Inferior parietal cortex (tissue), 1 donor: ENCODE results near the gene TNFRSF19.
"Not testable (repeated sequence)": the region's sequence is repeated elsewhere in the genome, so short reads cannot be mapped to it uniquely, and the experiment has no call there.

Experiments used
- DNase-seq: peaks from one replicate; pipeline ENCODE4 v3.0.0-alpha.2; 2016; ENCODE audit errors: extremely low spot score

TNFRSF19 gene, protein sequence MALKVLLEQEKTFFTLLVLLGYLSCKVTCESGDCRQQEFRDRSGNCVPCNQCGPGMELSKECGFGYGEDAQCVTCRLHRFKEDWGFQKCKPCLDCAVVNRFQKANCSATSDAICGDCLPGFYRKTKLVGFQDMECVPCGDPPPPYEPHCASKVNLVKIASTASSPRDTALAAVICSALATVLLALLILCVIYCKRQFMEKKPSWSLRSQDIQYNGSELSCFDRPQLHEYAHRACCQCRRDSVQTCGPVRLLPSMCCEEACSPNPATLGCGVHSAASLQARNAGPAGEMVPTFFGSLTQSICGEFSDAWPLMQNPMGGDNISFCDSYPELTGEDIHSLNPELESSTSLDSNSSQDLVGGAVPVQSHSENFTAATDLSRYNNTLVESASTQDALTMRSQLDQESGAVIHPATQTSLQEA

DNA sequence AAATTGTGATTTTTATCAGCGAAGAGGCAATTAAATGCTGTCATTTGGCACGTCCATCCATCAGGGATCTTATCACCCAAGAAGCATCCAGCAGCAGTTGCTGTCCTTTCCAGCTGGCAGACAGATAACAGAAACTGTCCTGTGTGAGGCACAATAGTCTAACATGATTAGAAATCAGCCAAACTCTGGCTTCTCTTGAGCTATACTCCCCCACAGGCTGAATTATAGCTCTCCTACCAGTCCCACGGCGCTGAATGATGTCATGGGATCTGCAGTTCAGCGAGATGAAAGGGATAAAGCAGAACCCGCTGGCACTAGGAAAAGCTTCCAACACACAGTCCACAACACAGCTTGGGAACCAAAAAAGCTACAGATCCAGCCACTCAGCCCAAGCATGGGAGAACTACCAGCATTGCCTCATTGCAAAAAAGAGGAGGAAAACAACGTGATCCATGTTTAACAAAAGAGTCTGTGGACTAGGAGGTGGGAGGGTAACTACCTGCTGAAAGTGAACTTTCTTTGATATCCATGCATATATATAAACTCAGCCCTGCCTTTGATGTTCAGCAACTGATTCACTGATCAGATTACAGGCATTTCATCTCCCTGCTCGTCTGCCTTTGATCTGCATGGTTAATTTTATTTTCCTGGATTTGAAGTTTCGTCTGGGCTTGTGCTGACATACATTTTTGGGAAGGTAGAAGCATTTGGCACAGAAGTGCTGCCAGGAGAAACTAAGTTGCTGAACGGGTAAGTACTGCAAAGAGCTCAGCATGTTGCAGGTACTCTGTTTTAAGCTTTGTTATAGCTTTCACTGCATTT is at the start of gene TNFRSF19:
TSS of gene TNFRSF19 (plus strand) at position 314 of the 822 bp plus-strand sequence. CDS start 19,772 bp downstream, outside the sequence.
- peak; percentile 32 for DNase-seq

DNA sequence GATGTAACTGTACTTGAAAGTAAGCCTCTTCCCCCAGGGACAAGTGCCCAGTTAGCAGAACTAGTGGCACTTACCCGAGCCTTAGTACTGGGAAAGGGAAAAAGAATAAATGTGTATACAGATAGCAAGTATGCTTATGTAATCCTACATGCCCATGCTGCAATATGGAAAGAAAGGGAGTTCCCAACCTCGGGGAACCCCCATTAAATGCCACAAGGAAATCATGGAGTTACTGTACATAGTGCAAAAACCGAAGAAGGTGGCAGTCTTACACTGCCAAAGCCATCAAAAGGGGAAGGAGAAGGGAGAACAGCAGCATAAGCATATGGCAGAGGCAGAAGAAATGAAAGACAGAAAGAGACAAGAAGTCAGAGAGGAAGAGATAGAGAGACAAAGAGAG is 40.3 kb upstream of the TNFRSF19 start:
- DNase-seq = not testable (repeated sequence)

DNA sequence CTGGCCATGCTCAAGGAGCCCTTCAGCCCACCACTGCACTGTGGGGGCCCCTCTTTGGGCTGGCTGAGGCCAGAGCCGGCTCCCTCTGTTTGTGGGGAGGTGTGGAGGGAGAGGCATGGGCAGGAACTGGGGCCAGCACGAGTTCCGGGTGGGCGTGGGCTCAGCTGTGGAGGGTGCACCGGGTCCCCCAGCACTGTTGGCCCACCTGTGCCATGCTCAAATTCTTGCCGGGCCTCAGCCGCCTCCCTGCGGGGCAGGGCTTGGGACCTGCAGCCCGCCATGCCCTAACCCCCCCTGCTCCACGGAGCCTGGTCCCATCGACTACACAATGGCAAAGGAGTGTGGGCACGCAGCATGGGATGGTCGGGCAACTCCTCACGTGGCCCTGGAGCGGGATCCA is 38.8 kb upstream of the TNFRSF19 start:
- no peak for DNase-seq

DNA sequence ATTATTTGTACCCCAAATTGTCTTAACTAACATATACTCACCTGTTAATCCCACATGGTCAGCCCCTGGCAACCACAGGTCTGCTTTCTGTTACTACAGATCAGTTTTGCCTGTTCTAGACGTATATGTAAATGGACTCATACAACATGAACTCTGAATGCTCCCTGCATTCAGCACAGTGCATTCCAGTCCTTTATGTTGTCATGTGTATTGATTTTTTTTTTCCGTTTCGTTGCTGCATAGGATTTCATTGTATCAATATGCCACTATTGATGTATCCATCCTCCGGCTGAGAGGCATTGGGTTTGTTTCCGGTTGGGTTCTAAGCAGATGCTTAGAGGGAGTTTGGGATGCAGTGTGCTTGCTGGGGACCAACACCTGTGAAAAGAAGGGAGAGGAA is 36.1 kb upstream of the TNFRSF19 start:
- no peak for DNase-seq

DNA sequence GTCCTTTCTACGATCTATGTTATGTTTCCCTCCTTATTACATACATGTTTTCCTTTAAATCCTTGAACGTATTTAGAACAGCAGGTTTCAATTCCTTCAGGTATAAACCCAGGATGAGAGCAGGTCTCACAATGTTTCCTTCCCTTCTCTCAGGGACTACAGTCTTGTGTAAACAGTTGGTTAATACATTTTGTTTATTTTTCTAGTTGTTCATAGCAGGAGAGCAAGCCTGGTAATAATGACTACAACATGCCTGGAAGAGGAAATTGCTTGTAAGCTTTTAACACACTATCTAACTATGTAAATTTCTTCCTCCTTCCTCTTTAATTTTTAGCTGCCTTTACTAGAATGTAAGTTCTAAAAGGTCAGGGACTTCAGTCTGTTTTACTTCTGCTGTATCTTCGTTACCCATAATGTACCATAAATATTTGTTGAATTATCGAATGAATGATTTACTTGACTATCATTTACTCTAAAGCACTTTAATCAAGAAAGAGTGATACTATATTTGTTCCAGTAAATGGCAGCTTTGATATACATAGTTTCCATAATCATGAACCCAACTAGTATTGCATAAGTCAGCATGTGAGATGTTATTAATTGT is 28.9 kb upstream of the TNFRSF19 start:
- no peak for DNase-seq

DNA sequence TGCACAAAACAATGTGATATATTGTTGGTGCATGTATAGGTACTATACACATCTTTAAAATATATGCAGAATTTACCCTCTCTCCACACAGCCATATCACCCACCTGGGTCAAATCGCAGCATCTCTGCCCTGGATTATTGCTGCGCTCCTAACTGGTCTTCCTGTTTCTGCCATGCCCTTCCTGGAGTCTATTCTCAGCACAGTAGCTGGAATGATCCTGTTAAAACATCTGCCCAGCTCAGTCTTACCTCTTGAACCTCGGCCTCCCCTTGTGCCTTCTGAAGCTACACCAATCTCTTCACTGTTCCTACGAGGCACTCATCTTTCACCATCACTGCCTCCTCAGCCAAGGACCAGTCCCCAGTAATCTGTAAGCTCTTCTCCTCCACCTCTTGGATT is 25.5 kb upstream of the TNFRSF19 start:
- no peak for DNase-seq

DNA sequence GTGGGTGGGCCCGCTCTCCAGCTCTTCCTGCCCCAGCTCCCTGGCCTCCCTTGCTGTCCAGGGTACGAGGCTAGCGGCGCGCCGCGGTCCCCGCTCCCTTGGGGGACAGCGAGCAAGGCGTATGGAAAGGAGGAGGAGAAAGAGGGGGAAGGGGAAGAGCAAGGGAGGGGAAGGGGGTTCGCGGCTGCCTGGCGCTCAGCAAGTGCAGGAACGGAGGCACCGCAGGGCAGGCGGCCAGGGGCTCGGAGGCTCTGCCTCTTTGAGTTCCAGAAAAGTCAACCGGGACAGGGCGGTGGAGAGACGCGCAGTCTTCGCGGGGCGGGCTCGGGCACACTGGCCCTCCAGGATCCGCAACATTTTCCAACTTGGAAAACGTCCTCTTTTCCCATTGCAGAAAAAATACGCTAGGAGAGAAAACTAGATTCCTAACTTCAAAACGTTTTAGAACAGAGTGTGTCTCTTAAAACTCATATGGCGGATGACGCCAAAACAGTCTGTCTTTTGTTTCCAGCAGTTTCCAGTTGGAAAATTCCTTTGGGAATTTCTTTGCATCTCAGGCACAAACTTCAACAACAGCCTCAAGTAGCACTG is 23.1 kb upstream of the TNFRSF19 start:
- DNase-seq = no peak

DNA sequence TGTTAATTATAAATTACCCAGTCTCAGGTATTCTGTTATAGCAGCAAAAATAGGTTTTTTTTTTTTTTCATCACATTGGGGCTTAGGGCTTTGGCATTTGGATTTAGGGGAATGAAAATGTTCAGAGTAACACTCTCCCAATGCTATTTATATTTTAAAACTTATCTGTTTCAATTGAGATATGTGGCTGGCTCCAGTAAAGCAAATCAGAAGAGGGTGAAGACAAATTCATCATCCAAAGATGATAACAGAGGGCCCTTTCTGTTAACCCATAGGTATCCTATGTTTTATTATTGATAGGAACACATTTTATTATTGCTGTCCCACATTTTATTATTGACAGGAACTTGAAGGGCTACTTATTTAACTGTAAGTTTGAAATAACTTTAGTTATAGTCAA is 20.5 kb upstream of the TNFRSF19 start:
- no peak for DNase-seq

DNA sequence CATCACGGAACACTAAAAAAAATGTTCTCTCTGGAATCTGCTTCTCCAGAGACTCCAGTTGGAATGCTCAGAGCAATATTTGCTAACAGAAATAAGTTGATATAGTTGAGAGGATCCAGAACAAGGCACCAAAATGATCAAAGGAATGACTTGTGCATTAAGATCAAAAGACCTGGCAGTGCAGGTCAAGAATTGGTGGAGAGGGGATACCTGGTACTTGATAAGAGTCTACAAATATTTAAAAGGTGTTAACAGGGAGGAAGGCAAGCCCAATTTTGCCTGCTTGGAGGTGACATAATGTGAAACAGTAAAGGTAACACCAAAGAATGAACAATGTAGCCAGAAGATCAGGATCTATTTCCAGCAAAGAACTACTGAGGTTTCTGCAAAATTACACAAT is 20.0 kb upstream of the TNFRSF19 start:
- no peak for DNase-seq

DNA sequence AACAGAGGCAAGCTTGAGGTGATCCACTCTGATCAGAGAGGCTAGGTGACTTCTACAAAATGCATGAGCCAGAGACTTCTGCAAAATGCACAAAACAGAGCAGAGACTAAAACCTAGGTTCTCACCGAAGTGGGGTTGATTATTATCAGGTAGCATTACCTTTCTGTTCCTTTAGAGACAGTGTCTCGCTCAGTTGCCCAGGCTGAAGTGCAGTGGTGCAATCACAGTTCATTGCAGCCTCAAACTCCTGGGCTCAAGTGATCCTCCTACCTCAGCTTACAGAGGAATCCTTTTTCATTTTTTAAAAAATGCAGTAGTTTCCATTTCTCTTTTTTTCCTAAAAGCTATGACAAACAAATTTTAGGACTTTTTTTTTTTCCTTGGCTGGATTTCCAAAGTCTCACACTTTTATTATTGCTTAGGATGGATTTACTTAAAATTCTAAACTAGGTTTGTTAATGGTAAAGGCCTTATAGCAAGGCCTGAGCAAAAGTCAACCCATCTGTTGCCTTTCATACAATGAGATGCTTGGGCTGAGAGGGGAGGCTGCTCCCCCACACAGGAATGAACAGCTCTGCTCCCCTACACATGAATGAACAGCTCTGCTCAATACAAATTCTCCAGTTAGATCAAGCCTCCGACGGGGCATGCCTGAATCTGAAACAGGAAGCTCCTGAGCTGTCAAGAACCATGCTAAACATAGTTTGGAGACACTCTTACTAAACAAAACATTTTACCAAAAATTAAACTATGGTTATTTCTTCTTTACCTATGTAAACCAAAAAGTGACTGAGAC is 18.8 kb upstream of the TNFRSF19 start:
- DNase-seq = no peak

DNA sequence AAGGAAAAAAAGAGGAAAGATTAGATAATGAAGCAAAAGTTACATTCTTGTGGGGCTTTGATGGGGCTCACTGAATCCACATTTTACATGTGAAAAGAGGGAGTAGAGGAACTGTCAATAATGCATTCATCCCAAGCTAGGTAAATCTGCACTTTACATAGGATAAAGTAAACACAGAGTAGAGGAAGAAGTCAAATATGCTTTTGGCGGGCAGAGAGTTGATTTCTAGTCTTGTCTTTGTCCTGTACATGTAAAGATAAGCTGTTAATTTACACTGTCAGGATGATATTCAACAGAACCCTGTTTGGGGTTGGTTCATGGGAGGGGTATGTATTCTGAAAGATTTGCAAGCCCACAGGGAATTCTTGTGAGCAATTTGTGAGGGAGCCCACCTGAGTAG is 18.0 kb upstream of the TNFRSF19 start:
- DNase-seq = no peak

DNA sequence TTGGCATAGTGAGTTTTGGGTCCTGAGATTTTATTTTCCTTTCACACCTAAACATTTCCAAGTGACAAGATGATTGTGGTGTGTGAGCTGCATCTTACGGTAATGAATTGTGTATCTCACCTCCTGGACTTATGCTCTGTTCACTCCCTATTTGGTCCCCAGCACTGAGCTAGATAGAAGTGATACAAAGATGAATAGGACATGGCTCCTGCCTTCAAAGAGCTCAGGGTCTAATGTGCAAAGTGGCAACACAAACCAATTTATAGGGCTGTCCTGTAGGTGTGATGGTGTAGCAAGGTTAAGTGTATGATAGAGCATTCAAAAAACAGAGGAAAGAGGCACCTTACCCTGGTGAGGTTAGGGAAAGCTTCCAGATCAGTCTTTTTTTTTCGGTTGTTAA is 17.6 kb upstream of the TNFRSF19 start:
- DNase-seq = no peak

DNA sequence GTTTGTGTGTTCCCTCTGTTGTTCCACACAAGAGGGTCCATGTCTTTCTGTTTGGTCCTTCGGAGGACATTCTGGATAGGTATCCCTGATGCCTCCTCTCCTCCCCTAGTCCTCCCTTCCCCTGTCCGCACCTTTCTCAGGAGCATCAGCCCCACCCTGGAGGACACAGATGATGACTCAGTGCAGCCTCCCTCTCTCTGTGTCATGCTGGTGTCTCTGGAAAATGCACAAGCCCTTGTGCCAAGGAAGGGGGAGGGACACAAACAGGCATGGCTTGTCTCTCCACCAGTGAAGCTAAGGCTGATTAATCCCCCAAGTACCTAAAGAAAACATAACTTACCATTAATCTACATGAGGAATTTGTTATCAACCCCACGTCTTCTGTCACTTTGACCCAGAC is 16.2 kb upstream of the TNFRSF19 start:
- no peak for DNase-seq

DNA sequence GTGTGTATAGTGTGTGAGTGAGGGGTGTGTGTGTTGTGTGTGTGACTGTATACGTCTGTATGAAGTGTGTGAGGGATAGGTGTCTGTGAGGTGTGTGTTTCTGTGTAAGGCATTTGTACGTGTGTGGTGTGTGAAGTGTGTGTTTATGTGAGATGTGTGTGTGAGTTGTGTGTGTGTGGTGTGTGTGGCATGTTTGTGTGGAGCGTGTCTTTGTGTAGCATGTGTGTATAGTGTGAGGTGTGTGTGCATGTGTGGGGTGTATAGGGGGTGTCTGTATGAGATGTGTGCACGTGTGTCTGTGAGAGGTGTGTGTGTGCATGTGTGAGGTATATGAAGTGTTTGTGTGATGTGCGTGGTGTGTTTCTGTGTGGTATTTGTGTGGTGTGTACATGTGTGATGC is 13.2 kb upstream of the TNFRSF19 start:
- no peak for DNase-seq

DNA sequence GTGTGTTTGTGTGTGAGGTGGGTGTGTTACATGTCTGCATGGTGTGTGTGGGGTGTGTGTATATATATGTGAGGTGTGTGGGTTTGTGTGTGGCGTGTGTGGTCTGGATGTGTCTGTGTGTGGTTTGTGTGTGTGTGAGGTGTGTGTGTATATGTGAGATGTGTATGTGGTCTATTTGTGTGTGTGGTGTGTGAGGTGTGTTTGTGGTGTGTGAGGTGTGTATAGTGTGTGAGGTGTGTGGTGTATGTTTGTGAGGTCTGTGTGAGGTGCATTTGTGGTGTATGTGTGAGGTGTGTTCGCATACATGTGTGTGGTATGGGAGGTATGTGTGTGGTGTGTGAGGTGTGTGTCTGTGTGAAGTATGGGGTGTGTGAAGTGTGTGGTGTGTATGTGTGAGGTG is 12.5 kb upstream of the TNFRSF19 start:
- DNase-seq = no peak

DNA sequence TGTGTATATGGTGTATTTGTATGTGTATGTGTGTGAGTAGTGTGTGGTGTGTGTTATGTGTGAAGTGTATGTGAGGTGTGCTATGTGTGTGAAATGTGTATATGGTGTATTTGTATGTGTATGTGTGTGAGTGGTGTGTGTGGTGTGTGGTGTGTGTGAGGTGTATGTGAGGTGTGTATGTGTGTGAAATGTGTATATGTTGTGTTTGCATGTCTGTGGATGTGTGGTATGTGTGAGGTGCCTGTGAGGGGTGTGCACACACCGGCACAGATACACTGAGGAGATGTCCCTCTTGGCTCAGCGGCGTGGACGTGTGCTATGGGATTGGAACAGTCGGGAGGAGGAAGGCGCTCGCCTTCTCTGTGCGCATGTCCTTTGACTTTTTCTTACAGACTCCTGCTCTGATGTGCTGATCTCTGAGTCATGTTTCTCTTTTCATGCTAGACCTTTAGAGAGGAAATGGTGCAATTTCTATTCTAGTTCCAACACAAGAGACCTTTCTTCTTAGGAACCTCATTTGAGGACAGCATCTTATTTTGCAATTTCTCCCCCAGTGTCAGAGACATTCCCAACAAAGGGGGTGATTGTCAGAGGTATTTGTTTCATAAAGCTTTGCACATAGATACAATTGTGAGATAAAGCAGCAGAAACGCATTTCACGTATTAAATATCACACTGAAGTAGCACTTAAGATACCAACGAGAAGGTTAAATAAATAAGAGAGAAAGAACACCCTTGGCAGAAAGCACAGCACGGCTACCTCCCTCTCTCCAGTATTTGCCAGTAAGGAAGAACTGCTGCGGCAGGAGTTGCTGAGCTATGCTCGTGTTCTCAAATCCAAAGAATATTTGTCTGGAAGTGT is 11.3 kb upstream of the TNFRSF19 start:
- no peak for DNase-seq

DNA sequence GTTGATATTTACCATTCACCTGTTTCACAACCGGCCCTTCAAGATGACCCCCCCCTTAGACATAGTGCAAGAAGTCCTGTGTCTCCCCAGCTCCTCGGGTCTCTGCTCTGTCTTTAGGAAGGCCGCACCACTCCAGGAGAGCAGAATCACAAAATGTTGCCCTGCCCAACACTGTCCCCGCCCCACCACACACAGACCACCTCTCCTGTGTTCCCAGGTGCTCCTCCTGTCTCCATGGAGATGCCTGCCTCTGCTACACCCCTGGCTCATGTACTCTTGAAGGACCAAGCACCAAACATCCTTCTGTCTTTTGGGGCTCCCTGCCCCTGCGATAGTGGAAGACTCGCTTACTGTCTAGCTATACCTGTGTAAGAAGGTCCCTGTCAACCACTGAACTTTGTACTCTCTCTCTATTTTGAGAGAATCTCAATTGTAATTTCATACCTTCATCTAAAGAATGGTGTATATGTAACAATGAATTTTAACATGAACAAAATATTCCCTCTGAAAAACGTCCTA is 9.6 kb upstream of the TNFRSF19 start:
- no peak for DNase-seq

DNA sequence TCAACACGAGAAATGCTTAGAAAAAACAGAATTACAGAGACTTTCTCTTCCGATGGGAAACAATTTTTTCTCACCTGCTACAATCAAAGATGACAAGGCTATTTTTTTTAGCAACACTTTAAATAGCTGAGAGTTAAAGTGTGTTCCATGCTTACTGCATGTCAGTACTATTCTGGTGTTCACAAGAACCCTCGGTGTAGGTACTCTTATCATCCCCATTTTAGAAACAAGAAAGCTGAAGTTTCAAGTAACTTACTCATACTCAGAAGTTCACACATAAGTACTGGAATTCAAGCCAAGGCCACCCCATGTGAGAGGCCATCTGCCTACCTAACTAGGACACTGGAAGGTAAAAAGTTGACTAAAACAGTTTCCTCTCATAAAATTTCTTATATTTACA is 9.0 kb upstream of the TNFRSF19 start:
- no peak for DNase-seq

DNA sequence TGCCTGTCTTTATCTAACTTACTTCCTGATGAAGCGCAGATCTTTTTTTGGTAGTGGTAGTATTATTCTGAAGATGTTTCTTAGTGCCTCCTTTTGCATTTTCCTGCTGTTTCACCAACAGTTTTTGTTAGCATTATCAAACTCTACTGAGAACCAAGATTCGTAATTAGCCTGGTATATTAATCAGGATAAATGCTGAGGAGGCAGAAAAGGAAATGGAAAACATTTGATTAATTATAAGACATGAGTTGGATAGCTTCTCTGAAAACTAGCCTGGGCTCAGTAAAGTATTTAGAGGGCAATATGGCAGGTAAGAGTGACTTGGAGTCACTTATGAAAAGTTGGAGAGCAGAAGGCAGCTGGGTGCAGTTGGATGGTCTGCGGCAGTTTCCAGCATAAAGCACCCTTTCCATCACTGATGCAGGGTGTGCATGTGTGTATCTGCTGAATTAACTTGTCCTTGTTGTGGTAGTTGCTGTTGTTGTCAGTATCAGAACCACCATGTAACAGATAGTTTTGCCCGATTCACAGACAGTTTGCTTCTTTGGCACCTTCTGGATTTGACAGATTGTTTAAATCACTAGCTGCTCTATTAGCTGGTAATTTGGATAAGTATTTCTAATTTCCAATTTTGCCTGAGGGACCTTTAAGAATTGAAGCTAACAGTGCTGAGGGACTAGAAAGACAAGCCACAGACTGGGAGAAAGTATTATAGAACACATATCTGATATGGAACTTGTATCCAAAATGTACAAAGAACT is 6.9 kb upstream of the TNFRSF19 start:
- no peak for DNase-seq
